ENCODE measurements around the gene SUV39H1. TPM values are rescaled to one million over a fixed set of nuclear protein-coding genes. Genes with fewer than 3 reads are reported as not detected.

Gene SUV39H1
- total RNA-seq, 2 donors from 2014 or later: 7.8 to 10.6 TPM

DNA sequence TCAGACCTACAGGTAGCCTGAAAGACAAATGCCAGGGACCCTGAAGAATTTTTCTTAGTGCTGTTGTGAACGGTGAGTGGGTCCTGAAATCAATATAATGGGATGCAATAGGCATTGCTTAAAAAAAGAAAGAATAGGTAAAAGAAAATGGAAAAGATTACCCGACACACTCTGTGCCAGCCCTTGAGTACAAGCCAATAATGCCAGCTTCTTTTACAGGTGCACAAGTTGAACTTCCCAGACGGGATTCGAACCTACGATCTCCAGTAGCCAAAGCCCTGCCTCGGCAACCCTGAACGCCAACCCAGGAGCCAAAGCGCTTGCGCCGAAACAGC, 40.3 kb downstream of the SUV39H1 start:
- H3K36me3 ChIP-seq (ENCODE audit: control insufficient read depth, insufficient read depth, low read length): no peaks in the 10 kb centered on the region
- Mint-ChIP-seq H3K4me3 (peak overlapping the region; percentile 77), H3K36me3 (ENCODE audit: low read depth) (no peaks in the 10 kb centered on the region), H3K27ac (no peak overlapping the region), H3K9me3 (peaks cover 62% of the 10 kb centered on the region), H3K4me1 (peaks cover 5% of the 10 kb centered on the region), H3K27me3 (ENCODE audit: insufficient read depth) (no peaks in the 10 kb centered on the region)
- H3K4me3 ChIP-seq (ENCODE audit: low read length): peak overlapping the region; percentile 78
- no peaks in the 10 kb centered on the region for H3K4me1 ChIP-seq (ENCODE audit: control insufficient read depth, insufficient read depth, low read length)
- TF ChIP-seq, protein P1, sequence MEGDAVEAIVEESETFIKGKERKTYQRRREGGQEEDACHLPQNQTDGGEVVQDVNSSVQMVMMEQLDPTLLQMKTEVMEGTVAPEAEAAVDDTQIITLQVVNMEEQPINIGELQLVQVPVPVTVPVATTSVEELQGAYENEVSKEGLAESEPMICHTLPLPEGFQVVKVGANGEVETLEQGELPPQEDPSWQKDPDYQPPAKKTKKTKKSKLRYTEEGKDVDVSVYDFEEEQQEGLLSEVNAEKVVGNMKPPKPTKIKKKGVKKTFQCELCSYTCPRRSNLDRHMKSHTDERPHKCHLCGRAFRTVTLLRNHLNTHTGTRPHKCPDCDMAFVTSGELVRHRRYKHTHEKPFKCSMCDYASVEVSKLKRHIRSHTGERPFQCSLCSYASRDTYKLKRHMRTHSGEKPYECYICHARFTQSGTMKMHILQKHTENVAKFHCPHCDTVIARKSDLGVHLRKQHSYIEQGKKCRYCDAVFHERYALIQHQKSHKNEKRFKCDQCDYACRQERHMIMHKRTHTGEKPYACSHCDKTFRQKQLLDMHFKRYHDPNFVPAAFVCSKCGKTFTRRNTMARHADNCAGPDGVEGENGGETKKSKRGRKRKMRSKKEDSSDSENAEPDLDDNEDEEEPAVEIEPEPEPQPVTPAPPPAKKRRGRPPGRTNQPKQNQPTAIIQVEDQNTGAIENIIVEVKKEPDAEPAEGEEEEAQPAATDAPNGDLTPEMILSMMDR (conservative IDR thresholded peaks at IDR 0.05): no peak
- 15 to 29% methylated on average over 1 to 10 of the region's 10 CpGs for WGBS, 2 experiments (ENCODE audit: insufficient coverage in 1 of 2, insufficient read length in 1 of 2)
- H3K27me3 ChIP-seq (ENCODE audit: control insufficient read depth, insufficient read depth, low read length, poor library complexity, severe bottlenecking): no peaks in the 10 kb centered on the region
- H3K9ac ChIP-seq (ENCODE audit: extremely low read depth, low read length, poor library complexity, severe bottlenecking): no peak overlapping the region
- H3K9me3 ChIP-seq (ENCODE audit: control insufficient read depth, low read length): no peaks in the 10 kb centered on the region
- no peak for DNase-seq
- H3K27ac ChIP-seq (ENCODE audit: low read depth, low read length): no peak overlapping the region

DNA sequence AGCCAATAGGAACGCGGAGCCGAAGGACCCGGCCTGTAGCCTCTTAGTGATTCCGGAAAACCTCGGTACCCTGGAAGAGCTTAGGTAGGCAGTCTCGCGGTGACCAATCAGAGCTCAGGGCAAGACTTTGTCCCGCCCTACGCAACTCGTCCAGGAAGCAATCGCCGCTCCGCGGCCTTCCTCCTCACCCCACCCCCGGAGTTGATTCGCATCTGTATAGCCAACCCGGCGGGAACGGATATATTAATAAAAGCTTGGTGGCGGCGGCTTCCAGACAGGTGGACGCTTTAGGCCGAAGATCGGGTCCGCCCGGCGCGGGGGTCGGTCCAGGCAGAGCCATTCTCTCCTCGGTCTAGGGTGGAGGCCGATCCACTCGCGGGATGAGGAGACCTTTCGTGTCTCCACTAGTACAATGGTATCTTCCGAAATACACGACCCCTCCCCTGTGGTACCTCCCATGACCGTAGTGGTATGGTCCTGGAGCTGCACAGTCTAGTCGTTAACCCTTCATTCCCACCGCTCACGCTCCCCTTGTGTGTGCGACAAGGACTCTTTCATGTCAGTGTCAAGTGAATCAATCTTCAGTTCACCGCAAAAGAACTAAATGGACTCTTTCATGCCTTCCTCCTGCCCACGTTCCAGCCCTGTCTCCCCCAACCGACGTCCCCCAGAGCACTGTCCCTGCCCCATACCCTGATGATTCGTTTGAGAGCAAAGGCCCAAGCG, 40.8 kb downstream of the SUV39H1 start:
- WGBS, 2 experiments (ENCODE audit: insufficient coverage in 1 of 2, insufficient read length in 1 of 2): 0 to 2% methylated on average over 4 to 48 of the region's 48 CpGs
- Histone ChIP-seq H3K36me3 (ENCODE audit: control insufficient read depth, insufficient read depth, low read length) (no peaks in the 10 kb centered on the region), H3K27me3 (ENCODE audit: control insufficient read depth, insufficient read depth, low read length, poor library complexity, severe bottlenecking) (no peaks in the 10 kb centered on the region), H3K27ac (ENCODE audit: low read depth, low read length) (peak overlapping the region; percentile 52), H3K4me3 (ENCODE audit: low read length) (peak overlapping the region; percentile 78), H3K9me3 (ENCODE audit: control insufficient read depth, low read length) (no peaks in the 10 kb centered on the region), H3K9ac (ENCODE audit: extremely low read depth, low read length, poor library complexity, severe bottlenecking) (no peak overlapping the region), H3K4me1 (ENCODE audit: control insufficient read depth, insufficient read depth, low read length) (no peaks in the 10 kb centered on the region)
- Mint-ChIP-seq H3K4me3 (peak overlapping the region; percentile 77), H3K9me3 (peaks cover 61% of the 10 kb centered on the region), H3K27ac (peak overlapping the region; percentile 83), H3K4me1 (peaks cover 5% of the 10 kb centered on the region), H3K27me3 (ENCODE audit: insufficient read depth) (no peaks in the 10 kb centered on the region), H3K36me3 (ENCODE audit: low read depth) (no peaks in the 10 kb centered on the region)
- peak; percentile 94 for DNase-seq
- TF ChIP-seq, protein P1 (conservative IDR thresholded peaks at IDR 0.05): no peak

DNA sequence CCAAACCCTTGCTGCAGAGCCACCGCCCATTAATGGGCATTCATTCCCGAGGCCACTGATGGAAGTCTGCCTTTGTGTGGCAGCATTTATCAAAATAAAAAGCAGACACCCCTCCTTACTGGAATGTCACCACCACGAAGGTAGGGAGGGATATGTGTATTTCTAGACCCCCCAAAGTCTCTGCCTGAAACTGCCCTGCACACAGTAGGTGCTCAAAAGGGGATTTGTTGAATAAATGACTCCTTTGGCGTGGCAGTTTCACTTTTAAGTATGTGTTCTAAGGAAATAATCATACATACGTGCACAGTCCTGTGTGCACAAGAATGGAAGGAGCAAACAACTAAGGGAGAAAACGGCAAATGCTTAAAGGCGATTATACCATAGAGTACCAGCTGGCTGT, 41.4 kb downstream of the SUV39H1 start:
- Mint-ChIP-seq H3K9me3 (peaks cover 63% of the 10 kb centered on the region), H3K36me3 (ENCODE audit: low read depth) (no peaks in the 10 kb centered on the region), H3K27ac (peak overlapping the region; percentile 83), H3K4me3 (peak overlapping the region; percentile 77), H3K4me1 (peaks cover 5% of the 10 kb centered on the region), H3K27me3 (ENCODE audit: insufficient read depth) (no peaks in the 10 kb centered on the region)
- H3K27me3 ChIP-seq (ENCODE audit: control insufficient read depth, insufficient read depth, low read length, poor library complexity, severe bottlenecking): no peaks in the 10 kb centered on the region
- no peaks in the 10 kb centered on the region for H3K36me3 ChIP-seq (ENCODE audit: control insufficient read depth, insufficient read depth, low read length)
- no peak overlapping the region for H3K9ac ChIP-seq (ENCODE audit: extremely low read depth, low read length, poor library complexity, severe bottlenecking)
- DNase-seq: no peak
- peak overlapping the region; percentile 78 for H3K4me3 ChIP-seq (ENCODE audit: low read length)
- H3K9me3 ChIP-seq (ENCODE audit: control insufficient read depth, low read length): no peaks in the 10 kb centered on the region
- H3K4me1 ChIP-seq (ENCODE audit: control insufficient read depth, insufficient read depth, low read length): no peaks in the 10 kb centered on the region
- peak overlapping the region; percentile 52 for H3K27ac ChIP-seq (ENCODE audit: low read depth, low read length)
- WGBS, 2 experiments (ENCODE audit: insufficient coverage in 1 of 2, insufficient read length in 1 of 2): 72 to 100% methylated on average over 2 to 7 of the region's 7 CpGs
- TF ChIP-seq, protein P1 (conservative IDR thresholded peaks at IDR 0.05): no peak
